ENCODE measurements around the gene PPFIBP2. TPM values are rescaled to one million over a fixed set of nuclear protein-coding genes. Genes with fewer than 3 reads are reported as not detected.
A peak's percentile ranks its signal among the peaks of the same experiment; 100 is the strongest.

Gene PPFIBP2
- polyA plus RNA-seq, 2 of the 4 experiments (the other 2 are of a cell fraction): 13.4 to 32.5 TPM

- Histone ChIP-seq H3K4me1 (peaks cover 6% of the 10 kb centered on the region; the same call in 1 of the 3 replicates), H3K4me3 (no peak overlapping the region), H3K9me3 (no peaks in the 10 kb centered on the region), H3K27ac (no peak overlapping the region), H3K4me2 (no peak overlapping the region)
- ChIA-PET CTCF (interaction anchor here (1.5 to 1.7 kb wide), 2 partner anchors 22 to 138 kb away, joined by 3 to 6 read pairs; partner anchors contain the start of gene PPFIBP2), POLR2A (no interaction called here)
- ATAC-seq: peak in 1 of 2 experiments; percentile 20; a peak in 1 of 6 replicates
- 11% methylated on average over 1 of the region's 1 CpG for WGBS (ENCODE audit: missing lambda C conversion rate)
- TF ChIP-seq, protein P1, sequence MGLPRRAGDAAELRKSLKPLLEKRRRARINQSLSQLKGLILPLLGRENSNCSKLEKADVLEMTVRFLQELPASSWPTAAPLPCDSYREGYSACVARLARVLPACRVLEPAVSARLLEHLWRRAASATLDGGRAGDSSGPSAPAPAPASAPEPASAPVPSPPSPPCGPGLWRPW (IDR thresholded peaks at IDR 0.05): no peak
- TF ChIP-seq BHLHE40 (IDR thresholded peaks at IDR 0.05; ENCODE audit: low read depth, low read length) (no peak), NFE2L2 (conservative IDR thresholded peaks at IDR 0.05; ENCODE audit: low read length) (no peak), EHMT2 (IDR thresholded peaks at IDR 0.05; ENCODE audit: low read depth) (no peak), KDM1A (IDR thresholded peaks at IDR 0.05; ENCODE audit: low read depth) (no peak), JUNB (IDR thresholded peaks at IDR 0.05) (no peak), PBX3 (IDR thresholded peaks at IDR 0.05) (no peak), FOSB (CRISPR knock-in tag; IDR thresholded peaks at IDR 0.05) (no peak), ZSCAN20 (CRISPR knock-in tag; IDR thresholded peaks at IDR 0.05) (no peak), CBX2 (IDR thresholded peaks at IDR 0.05; ENCODE audit: borderline replicate concordance, low read depth) (no peak), FOXS1 (CRISPR knock-in tag; IDR thresholded peaks at IDR 0.05) (no peak), CHD2 (IDR thresholded peaks at IDR 0.05; ENCODE audit: low read length, partially characterized antibody) (no peak), HDAC2 (IDR thresholded peaks at IDR 0.05) (no peak), BCL3 (IDR thresholded peaks at IDR 0.05) (no peak), JUN (IDR thresholded peaks at IDR 0.05) (no peak), USF2 (IDR thresholded peaks at IDR 0.05) (no peak), POLR2AphosphoS2 (conservative IDR thresholded peaks at IDR 0.05; ENCODE audit: low read length) (no peak), RAD21 (conservative IDR thresholded peaks at IDR 0.05 in 1 of 2, IDR thresholded peaks at IDR 0.05 in 1 of 2) (no peak)
- TF ChIP-seq, protein P2, sequence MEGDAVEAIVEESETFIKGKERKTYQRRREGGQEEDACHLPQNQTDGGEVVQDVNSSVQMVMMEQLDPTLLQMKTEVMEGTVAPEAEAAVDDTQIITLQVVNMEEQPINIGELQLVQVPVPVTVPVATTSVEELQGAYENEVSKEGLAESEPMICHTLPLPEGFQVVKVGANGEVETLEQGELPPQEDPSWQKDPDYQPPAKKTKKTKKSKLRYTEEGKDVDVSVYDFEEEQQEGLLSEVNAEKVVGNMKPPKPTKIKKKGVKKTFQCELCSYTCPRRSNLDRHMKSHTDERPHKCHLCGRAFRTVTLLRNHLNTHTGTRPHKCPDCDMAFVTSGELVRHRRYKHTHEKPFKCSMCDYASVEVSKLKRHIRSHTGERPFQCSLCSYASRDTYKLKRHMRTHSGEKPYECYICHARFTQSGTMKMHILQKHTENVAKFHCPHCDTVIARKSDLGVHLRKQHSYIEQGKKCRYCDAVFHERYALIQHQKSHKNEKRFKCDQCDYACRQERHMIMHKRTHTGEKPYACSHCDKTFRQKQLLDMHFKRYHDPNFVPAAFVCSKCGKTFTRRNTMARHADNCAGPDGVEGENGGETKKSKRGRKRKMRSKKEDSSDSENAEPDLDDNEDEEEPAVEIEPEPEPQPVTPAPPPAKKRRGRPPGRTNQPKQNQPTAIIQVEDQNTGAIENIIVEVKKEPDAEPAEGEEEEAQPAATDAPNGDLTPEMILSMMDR (IDR thresholded peaks at IDR 0.05): no peak
- FAIRE-seq: no peak
- no peak for DNase-seq (ENCODE audit: low read depth in 1 of 2, low spot score in 1 of 2)
Measured at GRCh38 chr11:7490535-7490934, 23.3 kb upstream of the PPFIBP2 start.

GRCh38 chr11:7492253-7492652, 21.5 kb upstream of the PPFIBP2 start:
- POLR2A ChIA-PET: no interaction called here

More at GRCh38 chr11:7492253-7492652, 21.5 kb upstream of the PPFIBP2 start:
- FAIRE-seq (no peak), ATAC-seq (no peak), DNase-seq (ENCODE audit: low read depth in 1 of 2, low spot score in 1 of 2) (no peak)
- CTCF ChIA-PET: no interaction called here
- Histone ChIP-seq H3K4me1 (peaks cover 6% of the 10 kb centered on the region; the same call in 1 of the 3 replicates), H3K4me2 (no peak overlapping the region), H3K27ac (no peak overlapping the region), H3K4me3 (no peak overlapping the region), H3K9me3 (no peaks in the 10 kb centered on the region)
- TF ChIP-seq CHD4 (IDR thresholded peaks at IDR 0.05; ENCODE audit: borderline replicate concordance) (no peak), PBX3 (IDR thresholded peaks at IDR 0.05) (no peak), SMC3 (IDR thresholded peaks at IDR 0.05) (no peak), HOXB13 (CRISPR knock-in tag; IDR thresholded peaks at IDR 0.05; ENCODE audit: low read depth) (no peak), EHMT2 (IDR thresholded peaks at IDR 0.05; ENCODE audit: low read depth) (no peak), HMGXB4 (CRISPR knock-in tag; IDR thresholded peaks at IDR 0.05; ENCODE audit: borderline replicate concordance) (no peak), KDM5A (IDR thresholded peaks at IDR 0.05) (no peak), RARB (CRISPR knock-in tag; IDR thresholded peaks at IDR 0.05) (no peak)
- WGBS (ENCODE audit: missing lambda C conversion rate): 74% methylated on average over 1 of the region's 1 CpG

Measured in A549 (cell line).